ENCODE measurements around the gene GRAMD1B.

Gene GRAMD1B

DNA sequence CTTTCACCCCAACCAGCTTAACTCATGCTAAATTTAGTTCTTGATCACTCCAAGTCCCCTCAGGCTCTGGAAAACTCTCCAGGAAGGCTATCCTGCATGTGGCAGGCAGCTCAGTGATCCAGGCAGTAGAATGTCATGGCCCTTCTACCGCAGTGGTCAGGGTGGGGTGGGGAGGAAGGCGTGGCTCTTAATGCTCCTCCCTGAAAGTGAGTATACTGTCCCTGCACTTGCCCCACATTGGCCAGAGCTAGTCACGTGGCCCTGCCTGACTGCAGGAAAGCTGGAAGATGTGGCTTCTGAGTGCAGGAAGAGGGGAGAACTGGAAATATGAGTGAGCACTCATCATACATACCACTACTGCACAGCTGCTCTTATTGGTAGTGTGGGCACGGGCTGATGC is 102.1 kb downstream of the GRAMD1B start:
- no peak for DNase-seq (ENCODE audit: low read depth in 2 of 2)

DNA sequence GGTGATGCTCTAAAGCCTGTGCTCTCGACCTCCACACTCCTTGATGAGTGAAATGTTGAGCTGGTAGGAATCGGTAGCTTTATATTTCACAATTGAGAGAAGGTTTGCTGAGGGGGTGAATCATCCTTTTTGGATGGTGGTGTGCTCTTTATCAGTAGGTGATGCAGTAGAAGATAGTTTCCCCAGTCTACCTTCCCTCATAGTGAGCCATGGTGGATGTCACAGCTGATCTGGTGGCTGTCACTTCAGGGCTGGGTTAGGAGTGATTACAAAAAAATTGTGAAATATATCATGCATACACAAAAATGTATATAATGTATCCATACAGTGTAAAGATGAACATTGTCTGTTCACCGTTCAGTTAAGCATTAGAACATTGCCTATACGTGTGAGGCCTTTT is 105.3 kb downstream of the GRAMD1B start:
- no peak for DNase-seq (ENCODE audit: low read depth in 2 of 2)

DNA sequence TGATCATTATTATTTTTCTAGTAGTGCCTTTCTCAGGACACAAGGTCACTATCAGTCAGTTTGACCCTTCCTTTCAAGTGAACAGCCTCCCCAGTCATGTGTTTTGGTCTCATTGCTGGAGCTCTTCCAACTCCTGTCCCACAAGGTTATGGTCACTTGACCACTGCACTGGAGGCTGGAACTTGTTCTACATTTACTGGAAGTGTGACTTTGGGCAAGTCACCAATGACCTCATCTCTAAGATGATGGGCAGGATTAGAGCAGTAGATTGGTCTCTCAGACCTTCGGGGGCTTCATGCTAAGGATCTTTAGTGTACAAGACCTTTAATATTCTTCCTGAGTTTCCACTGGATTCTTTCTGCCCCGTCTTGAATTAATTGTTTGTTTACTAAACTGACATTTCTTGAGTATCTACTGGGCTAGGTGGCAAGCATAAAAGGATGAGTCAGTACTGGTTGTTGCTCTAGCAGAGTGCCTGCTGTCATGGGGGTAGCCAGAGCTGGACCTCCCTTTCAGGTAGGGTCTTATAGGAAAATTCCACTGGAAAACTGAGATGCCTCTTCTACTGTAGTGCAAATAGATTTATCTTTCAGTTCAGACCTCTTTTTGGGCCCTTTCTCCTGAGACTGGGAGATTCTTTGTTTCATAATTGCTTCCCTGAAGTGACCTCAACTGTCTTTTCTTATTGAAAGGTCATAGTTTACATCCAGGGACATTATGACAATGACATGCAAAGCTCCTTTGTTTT is 106.8 kb downstream of the GRAMD1B start:
- DNase-seq (ENCODE audit: low read depth in 2 of 2) = no peak

DNA sequence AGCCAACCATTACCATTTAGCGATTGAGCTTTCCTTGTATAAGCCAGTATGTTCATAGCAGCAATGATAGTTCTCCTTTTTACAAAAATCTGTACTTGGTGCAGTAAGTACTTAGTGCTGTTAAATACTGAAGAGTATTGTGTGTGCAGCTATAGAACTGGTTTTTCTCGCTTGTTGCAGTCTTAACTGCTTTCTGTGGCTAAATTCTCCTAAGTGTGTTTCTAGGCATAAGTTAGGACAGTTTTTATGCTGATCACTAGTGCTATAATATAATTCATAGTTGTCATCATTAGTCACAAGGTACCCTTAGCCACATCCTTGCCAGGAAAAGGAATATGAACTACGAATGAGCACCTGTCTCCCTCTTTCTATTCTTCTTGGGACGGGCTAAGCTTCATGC is 107.7 kb downstream of the GRAMD1B start:
- no peak for DNase-seq (ENCODE audit: low read depth in 2 of 2)

DNA sequence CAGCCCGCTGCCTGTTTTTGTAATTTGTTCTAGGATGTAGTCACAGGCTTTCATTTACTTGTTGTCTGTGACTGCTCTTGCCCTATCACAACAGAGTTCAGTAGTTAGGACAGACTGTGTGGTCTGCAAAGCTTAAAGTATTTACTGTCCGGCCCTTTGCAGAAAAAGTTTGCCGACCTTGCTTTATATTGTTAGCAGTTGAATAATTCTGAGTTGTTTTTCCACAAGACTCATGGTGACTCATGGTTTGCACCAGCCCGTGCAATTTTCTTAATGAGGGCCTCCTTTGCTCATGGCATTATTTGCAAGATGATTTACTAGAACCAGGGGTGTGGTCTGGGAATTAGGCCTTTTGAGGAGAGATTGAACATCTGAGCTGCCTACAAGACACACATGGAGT is 113.7 kb downstream of the GRAMD1B start:
- DNase-seq (ENCODE audit: low read depth in 2 of 2) = no peak

DNA sequence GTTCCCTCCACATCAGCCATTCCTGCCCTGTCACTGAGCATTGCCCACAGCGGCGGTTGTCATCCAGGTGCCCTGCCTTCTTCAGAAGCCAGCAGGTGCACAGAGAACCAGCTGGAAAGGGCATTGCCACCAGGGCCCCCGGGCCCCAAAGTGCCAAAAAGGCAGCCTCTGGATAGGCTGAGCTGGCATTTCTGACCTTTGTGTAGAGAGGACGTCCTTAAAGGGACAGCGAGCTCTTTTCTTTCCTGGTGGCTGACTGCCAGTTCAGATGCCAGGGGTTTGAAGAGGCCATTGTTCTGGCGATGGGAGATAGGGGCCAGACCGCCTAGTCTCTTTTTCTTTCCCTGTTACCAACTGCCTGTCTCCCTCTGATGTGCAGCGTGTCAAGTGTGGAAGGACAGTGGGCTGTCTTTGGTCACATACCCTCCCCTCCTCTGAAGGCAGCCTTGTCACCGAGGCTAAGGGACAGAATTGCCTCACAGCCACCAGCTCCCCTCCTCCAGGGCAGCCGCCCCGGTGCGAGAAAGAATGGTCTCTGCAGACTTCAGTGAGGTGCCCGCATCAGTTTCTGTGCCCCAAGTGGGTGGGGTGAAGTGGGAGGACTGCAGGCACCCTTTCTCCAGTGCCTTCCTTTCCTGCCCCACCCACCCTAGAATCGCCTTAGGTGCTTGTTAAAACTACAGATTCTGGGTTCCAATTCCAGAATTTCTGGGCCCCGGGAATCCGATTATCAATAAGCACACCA is 114.7 kb downstream of the GRAMD1B start:
- DNase-seq (ENCODE audit: low read depth in 2 of 2) = no peak

DNA sequence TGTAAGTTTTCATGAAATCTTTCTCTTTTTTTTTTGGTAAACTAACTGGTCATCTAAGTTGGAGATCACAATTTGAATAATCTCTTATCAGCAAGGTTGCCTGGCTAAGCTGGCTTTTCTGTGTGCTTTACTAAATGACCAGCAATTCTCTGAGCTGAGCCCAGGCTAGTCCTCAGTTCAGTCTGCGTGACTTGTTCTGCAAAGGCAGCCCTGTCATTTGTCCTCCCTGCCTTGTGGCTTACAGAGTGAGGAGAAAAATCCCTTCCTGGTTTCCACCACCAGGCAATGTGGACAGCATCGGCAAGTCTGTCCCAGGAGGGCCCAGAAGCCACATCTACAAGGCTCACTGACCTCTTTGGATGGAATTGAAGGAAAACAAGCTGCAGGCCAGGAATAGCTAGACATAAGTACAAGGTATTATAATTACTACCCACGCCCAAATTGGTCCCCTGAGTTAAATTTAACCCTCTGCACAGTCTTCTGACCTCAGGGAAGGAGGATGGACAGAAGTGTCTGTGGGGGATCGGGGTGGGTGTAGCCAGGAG is 115.7 kb downstream of the GRAMD1B start:
- no peak for DNase-seq (ENCODE audit: low read depth in 2 of 2)

DNA sequence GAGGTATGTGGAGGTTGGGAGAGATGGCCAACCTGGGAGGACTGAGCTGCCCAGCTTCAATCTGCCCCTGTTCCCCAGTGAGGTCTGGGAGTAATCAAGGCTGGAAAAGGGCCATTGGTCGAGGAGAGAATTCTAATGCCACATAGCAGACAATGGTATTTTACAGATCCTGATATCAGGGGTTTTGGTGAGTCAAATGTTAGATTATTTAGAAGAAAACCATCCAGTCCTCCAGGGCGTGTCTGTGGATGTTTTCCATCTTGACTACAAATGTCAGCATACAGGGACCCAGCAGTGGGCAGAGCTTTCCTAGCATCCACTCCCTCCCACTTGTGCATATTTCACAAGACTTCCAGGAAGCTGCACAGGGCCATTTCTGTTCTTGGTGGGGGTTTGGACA is 116.4 kb downstream of the GRAMD1B start:
- DNase-seq (ENCODE audit: low read depth in 2 of 2) = no peak

DNA sequence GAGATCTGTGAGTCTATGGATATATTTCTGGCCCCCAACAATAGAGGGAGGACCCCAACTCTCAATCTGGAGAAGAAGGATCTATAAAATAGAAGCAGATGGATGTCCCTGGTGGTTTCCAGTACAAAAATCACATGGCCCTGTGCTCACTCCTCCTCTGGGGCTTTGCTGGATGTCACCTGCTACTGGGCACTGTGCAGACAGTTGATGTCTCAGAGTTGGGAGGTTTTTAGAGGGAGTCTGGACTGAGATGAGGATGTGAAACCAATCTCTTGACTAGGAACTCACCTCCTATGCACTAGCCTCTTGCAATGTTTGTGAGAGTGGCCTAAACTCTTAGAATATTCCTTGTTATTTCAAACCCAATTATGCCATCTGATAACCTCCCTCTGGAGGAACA is 117.1 kb downstream of the GRAMD1B start:
- no peak for DNase-seq (ENCODE audit: low read depth in 2 of 2)

DNA sequence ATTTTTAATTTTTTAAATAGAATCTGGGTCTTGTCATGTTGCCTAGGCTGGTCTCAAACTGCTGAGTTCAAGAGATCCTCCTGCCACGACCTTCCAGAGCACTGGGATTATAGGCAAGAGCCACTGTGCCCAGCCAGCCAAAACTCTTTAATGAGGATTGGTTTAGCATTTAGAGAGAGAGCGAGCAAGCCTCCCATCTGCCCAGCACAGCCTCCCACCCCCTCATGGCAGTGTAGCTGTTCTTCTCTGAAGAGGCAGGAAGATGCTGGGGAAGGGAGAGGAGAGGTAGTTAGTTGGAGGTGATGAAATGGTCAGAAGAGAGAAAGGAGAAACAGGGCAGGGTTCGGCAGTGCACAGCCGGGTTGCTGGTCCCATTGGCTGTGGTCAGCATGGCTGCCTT is 118.7 kb downstream of the GRAMD1B start:
- no peak for DNase-seq (ENCODE audit: low read depth in 2 of 2)

DNA sequence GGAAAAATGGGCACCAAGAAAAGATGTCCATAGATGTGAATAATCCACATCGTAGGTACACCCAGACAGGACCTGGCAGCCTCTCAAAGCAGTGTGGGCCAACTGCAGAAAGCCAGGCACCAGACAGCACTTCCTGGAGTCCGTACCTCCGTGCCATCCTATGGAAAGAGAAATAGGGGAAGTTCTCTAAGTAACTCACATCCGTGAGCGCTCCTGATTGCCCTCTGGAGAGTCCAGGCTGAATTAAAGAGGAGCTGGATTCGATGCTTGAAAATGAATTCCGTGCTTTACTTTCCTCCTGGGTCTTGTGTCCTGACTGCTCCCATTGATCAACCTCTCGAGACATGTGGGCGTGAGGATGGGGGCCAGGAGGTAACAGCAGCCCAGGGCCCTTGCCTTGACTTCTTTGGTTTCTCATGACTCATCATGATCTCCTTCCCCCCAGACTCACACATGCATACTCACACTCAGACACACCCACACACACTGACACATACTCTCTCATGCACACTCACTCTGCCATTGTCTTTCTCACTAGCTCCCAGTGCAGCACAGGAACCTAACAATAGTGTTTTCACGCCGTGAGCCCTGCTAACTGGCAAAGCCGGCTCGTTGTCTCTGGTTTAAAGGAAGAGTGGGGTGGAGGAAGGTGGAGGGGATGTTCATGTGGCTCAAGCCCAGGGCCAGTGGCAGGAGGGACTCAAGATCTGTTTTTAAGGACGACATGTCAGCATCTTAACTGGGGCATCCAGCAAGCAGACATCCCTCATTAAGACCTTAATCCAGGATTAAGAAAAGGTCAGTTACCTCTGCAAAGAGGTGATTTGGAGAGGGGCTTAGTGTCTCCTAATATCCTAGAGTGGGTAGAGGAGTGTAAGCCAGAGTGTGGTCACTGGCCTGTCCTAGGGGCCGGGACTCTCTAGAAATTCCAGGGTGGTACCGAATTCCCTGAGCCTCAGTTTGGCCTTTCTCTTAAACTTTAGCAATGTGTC is 120.2 kb downstream of the GRAMD1B start:
- DNase-seq (ENCODE audit: low read depth in 2 of 2) = no peak

DNA sequence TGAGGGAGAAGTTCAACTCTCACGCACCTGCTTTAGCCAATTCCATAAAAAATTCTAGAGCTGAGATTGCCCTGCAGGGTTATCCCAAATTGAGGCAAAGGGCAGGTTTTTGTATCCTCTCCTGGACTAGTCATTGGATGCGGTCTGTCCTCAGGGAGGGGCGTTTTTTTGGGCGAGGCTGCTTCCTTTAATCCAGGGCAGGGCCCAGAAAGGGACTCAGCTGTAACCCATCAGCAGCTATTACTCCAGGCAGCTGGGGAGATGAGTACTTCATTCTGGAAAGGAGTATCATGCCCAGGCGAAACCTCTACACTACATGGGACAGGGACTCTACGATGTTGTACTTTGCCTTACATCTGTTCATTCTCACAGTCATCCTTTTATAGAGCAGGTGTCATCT is 121.0 kb downstream of the GRAMD1B start:
- no peak for DNase-seq (ENCODE audit: low read depth in 2 of 2)

DNA sequence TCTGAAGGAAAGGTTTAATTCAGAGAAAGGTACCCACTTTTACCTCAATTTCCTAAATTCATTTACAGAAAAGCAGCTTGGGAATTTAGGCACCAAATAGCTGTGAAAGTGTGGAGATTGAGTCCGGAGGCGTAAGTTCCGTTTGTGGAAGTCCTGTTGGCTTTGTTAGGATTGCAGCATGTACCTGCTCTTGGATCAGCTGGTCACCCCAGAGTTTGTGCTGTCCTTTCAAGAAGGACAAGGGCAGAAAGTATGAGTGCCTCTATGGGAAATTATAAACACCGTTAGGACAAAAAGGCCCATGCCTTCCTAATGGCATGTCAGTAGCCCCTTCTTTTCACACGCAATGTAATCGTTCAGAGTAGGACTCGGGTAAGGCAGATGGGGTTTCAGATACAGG is 126.6 kb downstream of the GRAMD1B start:
- no peak for DNase-seq (ENCODE audit: low read depth in 2 of 2)

DNA sequence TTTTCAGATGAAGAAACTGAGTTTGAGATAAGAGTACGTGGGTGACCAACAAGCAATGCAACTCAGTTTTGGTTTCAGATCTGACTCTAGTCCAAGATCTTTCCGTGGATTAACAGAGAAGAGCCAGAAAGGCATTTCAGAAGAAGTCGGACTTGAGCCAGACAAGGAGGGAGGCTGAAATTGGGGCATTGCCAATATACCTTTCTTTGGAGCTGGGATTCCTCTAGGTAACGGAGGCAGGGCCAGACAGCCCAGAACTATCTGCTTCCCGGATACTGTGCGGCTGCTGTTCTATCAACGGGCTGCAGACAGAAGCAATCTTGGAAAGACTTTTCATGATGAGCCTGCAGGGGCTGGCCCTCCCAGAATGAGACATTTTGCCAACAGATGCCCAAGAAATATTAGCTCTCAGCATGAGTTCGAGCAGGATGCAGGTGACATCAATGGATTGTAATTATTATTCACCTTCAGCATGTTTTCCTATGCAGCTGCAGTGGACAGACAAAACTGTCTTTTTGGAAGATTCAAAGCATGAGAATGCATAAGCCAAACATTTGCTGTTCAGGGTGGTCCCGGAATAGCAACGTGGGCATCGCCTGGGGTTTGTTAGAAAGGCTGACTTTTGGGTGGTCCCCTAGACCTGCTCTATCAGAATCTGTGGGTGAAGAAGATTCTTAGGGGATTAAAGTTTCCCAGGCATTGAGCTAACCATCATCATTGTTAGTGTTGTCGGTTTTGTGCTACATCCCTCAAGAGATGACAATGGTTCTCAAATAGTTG is 128.7 kb downstream of the GRAMD1B start:
- no peak for DNase-seq (ENCODE audit: low read depth in 2 of 2)

DNA sequence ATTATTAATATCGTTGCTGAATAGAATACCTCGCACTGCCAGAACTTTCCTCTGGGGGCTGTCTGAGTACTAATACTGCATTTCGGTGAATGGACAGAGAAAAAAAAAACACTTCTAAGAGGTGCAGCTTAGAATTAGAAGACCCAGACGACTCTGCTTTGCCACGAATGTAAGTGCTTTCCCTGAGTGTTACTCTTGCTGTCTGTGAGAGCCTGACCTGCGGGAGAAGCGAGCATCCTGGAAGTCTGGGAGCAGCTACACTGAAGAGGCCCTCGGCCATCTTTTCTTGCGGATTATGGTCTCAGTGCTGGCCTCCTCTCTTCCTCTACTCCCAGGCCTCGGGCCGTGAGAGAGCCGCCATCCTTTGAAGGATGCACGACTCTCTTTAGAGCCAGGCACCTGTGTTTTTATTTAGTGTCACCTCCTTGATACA is 129.5 kb downstream of the GRAMD1B start:
- no peak for DNase-seq (ENCODE audit: low read depth in 2 of 2)

DNA sequence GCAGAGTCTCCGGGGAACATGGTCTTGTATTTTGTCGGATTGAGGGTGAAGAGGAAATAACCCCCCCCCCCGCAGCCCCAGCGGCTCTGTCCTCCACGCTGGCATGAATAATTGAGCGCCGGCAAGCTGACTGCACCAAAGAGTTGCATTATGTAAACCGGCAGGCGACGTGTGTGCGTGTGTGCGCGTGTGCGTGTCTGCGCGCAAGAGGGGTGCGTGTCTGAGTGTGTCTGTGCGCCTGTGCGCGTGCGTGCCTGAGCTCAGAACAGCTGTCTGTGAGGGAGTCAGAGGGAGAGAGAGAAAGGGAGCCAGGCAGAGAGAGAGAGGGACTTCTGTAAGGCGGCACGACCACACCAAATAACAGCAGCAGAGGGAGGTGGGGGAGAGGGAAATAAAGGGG is 129.9 kb downstream of the GRAMD1B start:
- no peak for DNase-seq (ENCODE audit: low read depth in 2 of 2)

DNA sequence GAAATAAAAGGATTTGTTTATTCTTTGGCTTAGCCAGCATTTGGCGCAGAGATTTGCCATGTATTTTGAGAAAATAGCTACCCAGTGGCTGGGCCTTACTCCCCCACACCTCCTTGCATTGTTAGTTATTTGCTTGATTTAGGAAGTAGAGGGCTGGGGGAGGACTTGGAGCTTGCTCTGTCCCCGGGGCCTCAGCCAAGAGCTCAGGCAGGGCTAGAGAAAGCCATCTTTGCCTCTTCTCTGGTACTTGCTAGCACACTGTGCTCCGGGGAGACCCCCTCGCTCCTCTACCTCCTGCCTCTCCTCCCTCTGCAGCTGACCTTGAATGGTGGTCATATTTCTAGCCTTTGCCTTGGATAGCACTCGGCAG is 131.3 kb downstream of the GRAMD1B start:
- DNase-seq (ENCODE audit: low read depth in 2 of 2) = no peak

DNA sequence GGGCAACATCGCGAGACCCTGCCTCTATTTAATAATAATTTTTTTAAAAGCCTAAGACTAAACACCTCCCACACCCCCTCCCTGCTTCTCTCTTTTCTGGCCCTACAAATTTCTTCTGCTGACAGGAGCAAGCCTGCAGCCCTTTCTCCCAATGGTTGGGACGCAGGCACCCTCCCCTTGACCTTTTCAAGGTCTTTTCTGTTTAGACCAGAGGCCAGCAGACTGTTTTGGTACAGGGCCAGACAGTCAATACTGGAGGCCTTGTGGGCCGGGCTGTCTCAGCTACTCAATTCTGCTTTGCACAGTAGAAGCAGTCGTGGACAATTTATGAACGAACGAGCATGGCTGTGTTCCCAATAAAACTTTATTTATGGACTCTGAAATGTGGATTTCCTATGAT is 132.1 kb downstream of the GRAMD1B start:
- no peak for DNase-seq (ENCODE audit: low read depth in 2 of 2)

DNA sequence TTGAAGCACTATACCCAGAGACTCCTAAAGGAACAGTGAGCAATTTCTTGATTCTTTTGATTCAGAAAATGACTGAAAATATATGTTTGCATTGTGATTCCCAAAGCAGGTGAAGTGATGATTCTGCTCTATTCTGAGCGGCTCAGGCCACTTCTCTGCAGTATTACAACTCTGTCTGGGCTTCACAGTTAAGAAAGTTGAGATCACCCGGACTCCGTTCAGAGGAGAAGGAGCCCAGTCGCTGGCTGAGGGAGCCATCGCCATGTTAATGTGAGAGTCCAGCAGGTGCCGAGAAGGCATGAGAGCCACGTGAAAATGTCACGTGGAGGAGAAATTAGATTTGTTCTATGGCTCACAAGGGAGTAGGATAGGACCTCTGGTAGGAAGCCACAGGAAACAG is 132.8 kb downstream of the GRAMD1B start:
- no peak for DNase-seq (ENCODE audit: low read depth in 2 of 2)

DNA sequence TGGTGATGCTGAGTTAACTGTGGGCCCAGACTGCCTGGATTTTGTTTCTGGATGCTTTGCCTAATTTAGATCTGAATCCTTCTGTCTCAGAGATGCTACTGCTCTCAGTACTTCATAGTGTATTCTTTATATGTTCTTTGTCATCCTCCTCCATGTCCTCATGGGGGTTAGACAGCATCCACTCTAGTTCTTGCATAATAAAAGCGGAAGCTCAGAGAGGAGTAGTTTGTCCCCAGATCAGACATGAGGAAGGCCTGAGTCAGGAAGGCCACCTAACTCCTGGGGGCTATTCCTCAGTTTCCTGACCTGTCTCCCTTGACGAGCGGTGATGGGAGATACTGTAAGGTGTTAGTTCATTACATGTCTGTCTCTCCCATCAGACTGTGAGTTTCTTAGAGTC is 134.2 kb downstream of the GRAMD1B start:
- no peak for DNase-seq (ENCODE audit: low read depth in 2 of 2)

DNA sequence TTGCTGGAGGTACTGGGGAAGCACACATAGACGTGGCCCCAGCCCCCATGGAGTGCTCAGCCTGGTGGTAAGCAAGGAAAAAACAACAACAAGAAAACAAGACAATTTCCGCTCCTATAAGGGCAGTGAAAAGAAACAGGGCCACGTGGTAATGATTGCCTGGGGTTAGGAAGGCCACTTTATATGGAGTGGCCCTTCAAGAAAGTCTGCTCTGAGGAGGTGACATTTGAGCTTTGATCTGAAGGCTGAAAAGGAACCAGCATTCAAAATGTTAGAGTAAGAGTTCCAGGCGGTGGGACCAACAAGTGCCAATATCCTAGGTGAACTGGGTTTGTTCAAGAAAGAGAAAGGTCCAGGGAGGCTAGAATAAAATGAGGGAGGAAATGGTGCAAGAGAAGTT is 136.8 kb downstream of the GRAMD1B start:
- no peak for DNase-seq (ENCODE audit: low read depth in 2 of 2)

Data from stimulated activated CD4-positive, alpha-beta T cell treated with anti-CD3 and anti-CD28 coated beads, Interleukin-1b, Interleukin-23, amount 100 ng/mL, for 4 hours (primary cell).